HG02798 (cell line): ENCODE results near the gene AIF1.
"Not testable (repeated sequence)": the region's sequence is repeated elsewhere in the genome, so short reads cannot be mapped to it uniquely, and the experiment has no call there.

ENCODE experiments used
- ATAC-seq: cut with Tn5 transposase; IDR thresholded peaks from one replicate; pipeline ENCODE4 v1.9.1; 2021; ENCODE audit warnings: mild to moderate bottlenecking; ENCODE audit not compliant: unreplicated experiment, poor library complexity

Gene AIF1

GRCh38 chr6:31580438-31580740 lies 34.6 kb upstream of the AIF1 start:
- no peak for ATAC-seq

- peak; percentile 68 for ATAC-seq
These were observed 34.1 kb upstream of the AIF1 start for GRCh38 chr6:31580807-31581433.

- no peak for ATAC-seq
These were observed 33.4 kb upstream of the AIF1 start for GRCh38 chr6:31581434-31582229.

GRCh38 chr6:31582230-31582643 lies 32.8 kb upstream of the AIF1 start, which contains the start of gene LTB:
TSS of gene LTB (minus strand) at chr6:31582424. CDS start at chr6:31582417, 7 bp downstream.
- ATAC-seq, result no peak

- ATAC-seq, result no peak
These were observed 29.5 kb upstream of the AIF1 start for GRCh38 chr6:31585491-31585890.

- no peak for ATAC-seq
These were observed 29.0 kb upstream of the AIF1 start, which contains the start of gene LST1 for GRCh38 chr6:31586008-31586407. TSS of gene LST1 (plus strand) at chr6:31586277. CDS start at chr6:31587300, 1,023 bp downstream.

GRCh38 chr6:31586599-31587281 lies 28.3 kb upstream of the AIF1 start:
- ATAC-seq, result no peak

- no peak for ATAC-seq
These were observed 26.9 kb upstream of the AIF1 start for GRCh38 chr6:31587791-31588777.

- ATAC-seq, result no peak
These were observed 26.0 kb upstream of the AIF1 start for GRCh38 chr6:31588871-31589650.

GRCh38 chr6:31590691-31591090 lies 24.3 kb upstream of the AIF1 start:
- ATAC-seq, result not testable (repeated sequence)

GRCh38 chr6:31592396-31592771 lies 22.6 kb upstream of the AIF1 start:
- peak; percentile 18 for ATAC-seq

- peak; percentile 38 for ATAC-seq
These were observed 18.0 kb upstream of the AIF1 start for GRCh38 chr6:31597006-31597405.

- ATAC-seq, result no peak
These were observed 7.7 kb upstream of the AIF1 start for GRCh38 chr6:31607317-31607716.

GRCh38 chr6:31609519-31610406 lies 5.3 kb upstream of the AIF1 start:
- ATAC-seq, result no peak

GRCh38 chr6:31610968-31611367 lies 4.1 kb upstream of the AIF1 start:
- ATAC-seq, result no peak

- ATAC-seq, result peak; percentile 62
These were observed 887 bp upstream of the AIF1 start for GRCh38 chr6:31614075-31614619.

- ATAC-seq, result no peak
These were observed 714 bp downstream of the AIF1 start for GRCh38 chr6:31615748-31616147.

- ATAC-seq, result no peak
These were observed 2.0 kb downstream of the AIF1 start for GRCh38 chr6:31617010-31617409.
